ENCODE data around the gene LPP. TPM values are rescaled to one million over a fixed set of nuclear protein-coding genes. Genes with fewer than 3 reads are reported as not detected.

Gene LPP
- total RNA-seq, 1 donor from 2014 or later, result 222 TPM

DNA sequence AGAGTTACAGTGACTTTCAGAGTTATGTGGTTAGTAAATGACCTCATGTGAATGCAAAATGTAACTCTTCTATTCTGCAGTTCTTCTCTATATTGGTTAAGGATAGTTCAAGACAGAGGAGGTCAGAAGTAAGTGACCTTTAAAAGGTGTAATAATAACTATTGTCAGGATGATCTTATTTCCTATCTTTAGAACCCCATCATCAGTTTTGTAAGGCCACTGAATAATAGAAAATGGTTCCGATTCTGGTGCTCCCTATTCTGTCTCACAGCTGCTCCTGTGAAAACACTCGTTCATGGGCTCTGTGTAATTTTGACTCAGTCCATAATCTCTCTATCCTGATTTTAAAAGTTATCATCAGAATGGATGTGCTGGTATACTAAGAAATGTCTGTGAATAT, 463.3 kb downstream of the LPP start:
- Histone ChIP-seq H3K9ac (ENCODE audit: low read length) (no peak overlapping the region), H3K4me3 (ENCODE audit: insufficient read depth, low read depth, low read length) (no peak overlapping the region), H3K4me1 (ENCODE audit: insufficient read depth, low read length) (no peaks in the 10 kb centered on the region), H3K27ac (ENCODE audit: low read depth, low read length) (no peak overlapping the region), H3K36me3 (ENCODE audit: insufficient read depth, low read length) (no peaks in the 10 kb centered on the region), H3K79me2 (ENCODE audit: insufficient read depth, low read length) (peaks cover 78% of the 10 kb centered on the region), H2AFZ (ENCODE audit: low read depth, low read length) (no peak overlapping the region), H3K9me3 (ENCODE audit: insufficient read depth, low read depth, low read length) (no peaks in the 10 kb centered on the region), H3K27me3 (ENCODE audit: insufficient read depth, low read length) (no peaks in the 10 kb centered on the region), H3K4me2 (ENCODE audit: low read length) (no peak overlapping the region), H4K20me1 (ENCODE audit: insufficient read depth, low read length) (peaks cover 36% of the 10 kb centered on the region)
- no peak overlapping the region for H3K4me3 Mint-ChIP-seq (ENCODE audit: unreplicated experiment)
- H3K36me3 Mint-ChIP-seq (ENCODE audit: low read depth, unreplicated experiment), result peaks cover 8% of the 10 kb centered on the region
- FAIRE-seq (no peak), DNase-seq (ENCODE audit: low read depth) (no peak)
- no peaks in the 10 kb centered on the region for H3K27me3 Mint-ChIP-seq (ENCODE audit: low read depth, unreplicated experiment)
- no peak overlapping the region for H3K27ac Mint-ChIP-seq (ENCODE audit: unreplicated experiment)
- H3K9me3 Mint-ChIP-seq (ENCODE audit: unreplicated experiment), result peaks cover 1% of the 10 kb centered on the region
- TF ChIP-seq, protein P1, sequence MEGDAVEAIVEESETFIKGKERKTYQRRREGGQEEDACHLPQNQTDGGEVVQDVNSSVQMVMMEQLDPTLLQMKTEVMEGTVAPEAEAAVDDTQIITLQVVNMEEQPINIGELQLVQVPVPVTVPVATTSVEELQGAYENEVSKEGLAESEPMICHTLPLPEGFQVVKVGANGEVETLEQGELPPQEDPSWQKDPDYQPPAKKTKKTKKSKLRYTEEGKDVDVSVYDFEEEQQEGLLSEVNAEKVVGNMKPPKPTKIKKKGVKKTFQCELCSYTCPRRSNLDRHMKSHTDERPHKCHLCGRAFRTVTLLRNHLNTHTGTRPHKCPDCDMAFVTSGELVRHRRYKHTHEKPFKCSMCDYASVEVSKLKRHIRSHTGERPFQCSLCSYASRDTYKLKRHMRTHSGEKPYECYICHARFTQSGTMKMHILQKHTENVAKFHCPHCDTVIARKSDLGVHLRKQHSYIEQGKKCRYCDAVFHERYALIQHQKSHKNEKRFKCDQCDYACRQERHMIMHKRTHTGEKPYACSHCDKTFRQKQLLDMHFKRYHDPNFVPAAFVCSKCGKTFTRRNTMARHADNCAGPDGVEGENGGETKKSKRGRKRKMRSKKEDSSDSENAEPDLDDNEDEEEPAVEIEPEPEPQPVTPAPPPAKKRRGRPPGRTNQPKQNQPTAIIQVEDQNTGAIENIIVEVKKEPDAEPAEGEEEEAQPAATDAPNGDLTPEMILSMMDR (IDR thresholded peaks at IDR 0.05; ENCODE audit: insufficient read depth, low read depth, low read length), result no peak
- no peak for TF ChIP-seq EZH2 (IDR thresholded peaks at IDR 0.05; ENCODE audit: insufficient read depth, low read length)
- no peaks in the 10 kb centered on the region for H3K4me1 Mint-ChIP-seq (ENCODE audit: low read depth, unreplicated experiment)

DNA sequence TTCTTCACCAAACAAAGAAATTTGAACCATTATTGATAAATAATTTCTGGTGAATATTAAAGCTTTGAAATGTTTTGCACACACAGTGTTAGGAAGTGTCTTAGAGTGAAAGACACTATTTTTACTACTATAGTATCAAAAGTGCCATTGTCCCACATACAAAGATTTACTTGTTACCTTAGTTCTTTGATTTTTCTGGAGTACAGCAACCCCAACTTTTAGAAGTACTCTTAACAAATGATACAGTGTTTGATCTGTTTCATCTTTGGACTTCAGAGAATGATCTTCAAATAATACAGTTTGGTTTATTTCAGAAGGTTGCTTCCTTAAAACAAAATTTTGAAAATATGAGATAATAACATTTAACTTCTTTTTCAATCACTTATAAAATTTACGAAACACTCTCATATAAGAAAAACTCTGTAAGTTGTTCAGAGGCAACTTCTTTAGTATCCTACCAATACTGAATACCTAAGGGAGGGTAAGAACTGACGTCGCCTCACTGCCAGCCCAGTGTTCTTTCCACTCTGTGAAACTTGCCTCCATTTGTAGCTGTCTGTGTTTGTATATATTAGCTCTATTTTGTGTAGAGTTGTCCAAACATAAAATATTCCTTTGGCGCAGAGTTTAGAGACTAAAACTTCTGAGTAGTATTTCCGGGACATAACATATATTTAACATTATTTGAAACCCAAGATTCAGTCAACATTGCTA, 464.2 kb downstream of the LPP start:
- Histone ChIP-seq H3K79me2 (ENCODE audit: insufficient read depth, low read length) (peaks cover 74% of the 10 kb centered on the region), H3K4me3 (ENCODE audit: insufficient read depth, low read depth, low read length) (no peak overlapping the region), H3K9me3 (ENCODE audit: insufficient read depth, low read depth, low read length) (no peaks in the 10 kb centered on the region), H2AFZ (ENCODE audit: low read depth, low read length) (no peak overlapping the region), H4K20me1 (ENCODE audit: insufficient read depth, low read length) (peaks cover 32% of the 10 kb centered on the region), H3K4me1 (ENCODE audit: insufficient read depth, low read length) (no peaks in the 10 kb centered on the region), H3K4me2 (ENCODE audit: low read length) (no peak overlapping the region), H3K36me3 (ENCODE audit: insufficient read depth, low read length) (no peaks in the 10 kb centered on the region), H3K27ac (ENCODE audit: low read depth, low read length) (no peak overlapping the region), H3K27me3 (ENCODE audit: insufficient read depth, low read length) (no peaks in the 10 kb centered on the region), H3K9ac (ENCODE audit: low read length) (no peak overlapping the region)
- Mint-ChIP-seq H3K9me3 (ENCODE audit: unreplicated experiment) (peaks cover 1% of the 10 kb centered on the region), H3K4me1 (ENCODE audit: low read depth, unreplicated experiment) (no peaks in the 10 kb centered on the region), H3K36me3 (ENCODE audit: low read depth, unreplicated experiment) (peaks cover 7% of the 10 kb centered on the region), H3K27me3 (ENCODE audit: low read depth, unreplicated experiment) (no peaks in the 10 kb centered on the region), H3K27ac (ENCODE audit: unreplicated experiment) (no peak overlapping the region), H3K4me3 (ENCODE audit: unreplicated experiment) (no peak overlapping the region)
- FAIRE-seq, result no peak
- TF ChIP-seq, protein P1 (IDR thresholded peaks at IDR 0.05; ENCODE audit: insufficient read depth, low read depth, low read length), result no peak
- TF ChIP-seq EZH2 (IDR thresholded peaks at IDR 0.05; ENCODE audit: insufficient read depth, low read length), result no peak
- DNase-seq (ENCODE audit: low read depth), result no peak

DNA sequence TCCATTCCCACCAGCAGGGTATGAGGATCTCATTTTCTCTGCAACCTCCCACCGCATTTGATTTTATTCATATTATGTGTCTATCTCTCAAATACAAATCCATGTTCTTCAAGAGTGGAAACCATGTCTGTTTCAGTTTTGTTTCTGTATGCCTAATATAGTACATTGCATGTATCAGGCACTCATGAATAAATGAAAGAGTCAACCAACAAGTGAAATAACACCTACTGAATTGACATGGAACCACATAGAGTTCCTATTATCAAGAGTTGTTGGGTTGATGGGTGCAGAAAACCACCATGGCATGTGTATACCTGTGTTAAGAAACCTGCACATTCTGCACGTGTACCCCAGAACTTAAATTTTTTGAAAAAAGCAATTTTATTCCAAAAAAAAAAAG, 466.8 kb downstream of the LPP start:
- H3K4me1 Mint-ChIP-seq (ENCODE audit: low read depth, unreplicated experiment), result peaks cover 9% of the 10 kb centered on the region
- H3K36me3 ChIP-seq (ENCODE audit: insufficient read depth, low read length), result no peaks in the 10 kb centered on the region
- TF ChIP-seq, protein P1 (IDR thresholded peaks at IDR 0.05; ENCODE audit: insufficient read depth, low read depth, low read length), result no peak
- no peak for TF ChIP-seq EZH2 (IDR thresholded peaks at IDR 0.05; ENCODE audit: insufficient read depth, low read length)
- H3K27ac ChIP-seq (ENCODE audit: low read depth, low read length), result no peak overlapping the region
- no peak overlapping the region for H3K9ac ChIP-seq (ENCODE audit: low read length)
- no peak overlapping the region for H3K4me3 ChIP-seq (ENCODE audit: insufficient read depth, low read depth, low read length)
- H3K4me1 ChIP-seq (ENCODE audit: insufficient read depth, low read length), result peaks cover 4% of the 10 kb centered on the region
- no peak for DNase-seq (ENCODE audit: low read depth)
- H3K27me3 Mint-ChIP-seq (ENCODE audit: low read depth, unreplicated experiment), result no peaks in the 10 kb centered on the region
- no peak overlapping the region for H3K27ac Mint-ChIP-seq (ENCODE audit: unreplicated experiment)
- H3K27me3 ChIP-seq (ENCODE audit: insufficient read depth, low read length), result no peaks in the 10 kb centered on the region
- H2AFZ ChIP-seq (ENCODE audit: low read depth, low read length), result no peak overlapping the region
- FAIRE-seq, result peak; percentile 17
- H3K4me2 ChIP-seq (ENCODE audit: low read length), result no peak overlapping the region
- no peaks in the 10 kb centered on the region for H3K9me3 ChIP-seq (ENCODE audit: insufficient read depth, low read depth, low read length)
- H4K20me1 ChIP-seq (ENCODE audit: insufficient read depth, low read length), result peaks cover 21% of the 10 kb centered on the region
- H3K79me2 ChIP-seq (ENCODE audit: insufficient read depth, low read length), result peaks cover 61% of the 10 kb centered on the region
- no peak overlapping the region for H3K4me3 Mint-ChIP-seq (ENCODE audit: unreplicated experiment)
- H3K36me3 Mint-ChIP-seq (ENCODE audit: low read depth, unreplicated experiment), result peaks cover 3% of the 10 kb centered on the region
- H3K9me3 Mint-ChIP-seq (ENCODE audit: unreplicated experiment), result peaks cover 1% of the 10 kb centered on the region
